AG09309 (cell line): ENCODE measurements around the gene PARD3.

Source experiments
- DNase-seq: peaks from one replicate; pipeline ENCODE4 v3.0.0-alpha.2; 2010; ENCODE audit warnings: low read depth
- H3K4me3 ChIP-seq: 2 replicates; pipeline ENCODE4 v1.5.1; 2011; ENCODE audit warnings: mild to moderate bottlenecking, low read depth, low read length, moderate library complexity; ENCODE audit not compliant: control insufficient read depth
- CTCF ChIP-seq: IDR thresholded peaks from 2 replicates; pipeline ENCODE4 v1.5.1; 2011; ENCODE audit warnings: mild to moderate bottlenecking, low read depth, low read length, inconsistent platforms; ENCODE audit not compliant: insufficient read depth, control insufficient read depth; ENCODE audit errors: missing control alignments

The PARD3 gene

GRCh38 chr10:34740321-34740720 lies 74.8 kb downstream of the PARD3 start:
- TF ChIP-seq CTCF = no peak
- DNase-seq = no peak
- peak overlapping the region; percentile 19; the same call in 1 of the 2 replicates for H3K4me3 ChIP-seq

GRCh38 chr10:34739915-34740314 lies 75.2 kb downstream of the PARD3 start:
- no peak for TF ChIP-seq CTCF
- DNase-seq = peak; percentile 25
- peak overlapping the region; percentile 19 for H3K4me3 ChIP-seq

GRCh38 chr10:34737772-34738169 lies 77.3 kb downstream of the PARD3 start:
- TF ChIP-seq CTCF = no peak
- DNase-seq = no peak
- H3K4me3 ChIP-seq = no peak overlapping the region

GRCh38 chr10:34736976-34737771 lies 77.9 kb downstream of the PARD3 start:
- no peak overlapping the region for H3K4me3 ChIP-seq
- no peak for TF ChIP-seq CTCF
- no peak for DNase-seq

- TF ChIP-seq CTCF = no peak
- H3K4me3 ChIP-seq = no peak overlapping the region
- no peak for DNase-seq
Measured at GRCh38 chr10:34734918-34735317, 80.2 kb downstream of the PARD3 start.

- DNase-seq = no peak
- peak; percentile 8 for TF ChIP-seq CTCF
Measured at GRCh38 chr10:34732926-34733325, 82.2 kb downstream of the PARD3 start.

More at GRCh38 chr10:34732926-34733325, 82.2 kb downstream of the PARD3 start:
- no peak overlapping the region for H3K4me3 ChIP-seq
